Endothelial cell of umbilical vein (primary cell): ENCODE results near the gene PRKG1.

Experiments
- EZH2 ChIP-seq: IDR thresholded peaks from 2 replicates; pipeline ENCODE4 v1.6.1; 2012; ENCODE audit warnings: borderline replicate concordance, low read depth, mild to moderate bottlenecking, moderate library complexity, low read length, inconsistent platforms; ENCODE audit not compliant: severe bottlenecking
- POLR2A ChIP-seq: IDR thresholded peaks from 2 replicates; pipeline ENCODE4 v1.6.1; 2012; ENCODE audit warnings: low read depth, mild to moderate bottlenecking, control low read depth, low read length
- POLR2AphosphoS5 ChIP-seq: IDR thresholded peaks from 2 replicates; pipeline ENCODE4 v1.6.1; 2012; ENCODE audit warnings: low read depth, mild to moderate bottlenecking, control low read depth, low read length, moderate library complexity; ENCODE audit not compliant: insufficient read depth
- TF ChIP-seq, protein P1 (sequence below), 2 donors: IDR thresholded peaks; 1 replicate in 1 of 2; 2 replicates in 1 of 2; pipeline ENCODE4 v1.5.1; 2011; ENCODE audit warnings: low read length in 2 of 2, mild to moderate bottlenecking in 2 of 2, moderate library complexity in 2 of 2, control low read depth in 1 of 2, inconsistent platforms in 1 of 2, low read depth in 1 of 2; ENCODE audit not compliant: insufficient read depth in 1 of 2; ENCODE audit errors: extremely low read depth in 1 of 2
- TF ChIP-seq, protein P2 (sequence below): IDR thresholded peaks from 2 replicates; pipeline ENCODE4 v1.6.1; 2011; ENCODE audit not compliant: insufficient read depth, insufficient read length

DNA sequence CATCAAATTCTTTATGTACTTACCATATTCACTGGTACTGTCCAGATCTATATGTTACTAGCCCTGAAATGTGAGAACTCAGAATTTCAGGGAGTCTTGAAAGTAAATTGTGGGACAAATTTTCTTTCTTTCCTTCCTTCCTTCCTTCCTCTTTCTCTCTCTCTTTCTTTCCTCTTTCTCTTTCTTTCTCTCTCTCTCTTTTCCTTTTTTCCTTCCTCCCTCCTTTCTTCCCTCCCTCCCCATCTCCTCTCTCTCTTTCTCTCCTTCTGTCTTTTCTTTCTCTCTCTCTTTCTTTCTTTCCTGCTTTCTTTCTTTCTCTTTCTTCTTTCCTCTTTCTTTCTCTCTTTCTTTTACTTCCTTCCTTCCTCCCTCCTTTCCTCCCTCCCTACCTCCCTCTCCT lies 882.5 kb downstream of the PRKG1 start:
- TF ChIP-seq, protein P1, sequence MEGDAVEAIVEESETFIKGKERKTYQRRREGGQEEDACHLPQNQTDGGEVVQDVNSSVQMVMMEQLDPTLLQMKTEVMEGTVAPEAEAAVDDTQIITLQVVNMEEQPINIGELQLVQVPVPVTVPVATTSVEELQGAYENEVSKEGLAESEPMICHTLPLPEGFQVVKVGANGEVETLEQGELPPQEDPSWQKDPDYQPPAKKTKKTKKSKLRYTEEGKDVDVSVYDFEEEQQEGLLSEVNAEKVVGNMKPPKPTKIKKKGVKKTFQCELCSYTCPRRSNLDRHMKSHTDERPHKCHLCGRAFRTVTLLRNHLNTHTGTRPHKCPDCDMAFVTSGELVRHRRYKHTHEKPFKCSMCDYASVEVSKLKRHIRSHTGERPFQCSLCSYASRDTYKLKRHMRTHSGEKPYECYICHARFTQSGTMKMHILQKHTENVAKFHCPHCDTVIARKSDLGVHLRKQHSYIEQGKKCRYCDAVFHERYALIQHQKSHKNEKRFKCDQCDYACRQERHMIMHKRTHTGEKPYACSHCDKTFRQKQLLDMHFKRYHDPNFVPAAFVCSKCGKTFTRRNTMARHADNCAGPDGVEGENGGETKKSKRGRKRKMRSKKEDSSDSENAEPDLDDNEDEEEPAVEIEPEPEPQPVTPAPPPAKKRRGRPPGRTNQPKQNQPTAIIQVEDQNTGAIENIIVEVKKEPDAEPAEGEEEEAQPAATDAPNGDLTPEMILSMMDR (IDR thresholded peaks at IDR 0.05; ENCODE audit: extremely low read depth in 1 of 2, insufficient read depth in 1 of 2, low read depth in 1 of 2, low read length in 2 of 2): no peak
- TF ChIP-seq EZH2 (no peak), POLR2A (no peak), POLR2AphosphoS5 (no peak)
- TF ChIP-seq, protein P2, sequence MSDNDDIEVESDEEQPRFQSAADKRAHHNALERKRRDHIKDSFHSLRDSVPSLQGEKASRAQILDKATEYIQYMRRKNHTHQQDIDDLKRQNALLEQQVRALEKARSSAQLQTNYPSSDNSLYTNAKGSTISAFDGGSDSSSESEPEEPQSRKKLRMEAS: no peak
